Stimulated activated CD4-positive, alpha-beta T cell treated with anti-CD3 and anti-CD28 coated beads, Interleukin-15, amount 100 ng/mL, for 24 hours (primary cell): ENCODE measurements around the gene SGPL1.

Experiments
- DNase-seq: peaks from one replicate; pipeline ENCODE4 v3.0.0-alpha.2; 2020

Gene SGPL1

DNA sequence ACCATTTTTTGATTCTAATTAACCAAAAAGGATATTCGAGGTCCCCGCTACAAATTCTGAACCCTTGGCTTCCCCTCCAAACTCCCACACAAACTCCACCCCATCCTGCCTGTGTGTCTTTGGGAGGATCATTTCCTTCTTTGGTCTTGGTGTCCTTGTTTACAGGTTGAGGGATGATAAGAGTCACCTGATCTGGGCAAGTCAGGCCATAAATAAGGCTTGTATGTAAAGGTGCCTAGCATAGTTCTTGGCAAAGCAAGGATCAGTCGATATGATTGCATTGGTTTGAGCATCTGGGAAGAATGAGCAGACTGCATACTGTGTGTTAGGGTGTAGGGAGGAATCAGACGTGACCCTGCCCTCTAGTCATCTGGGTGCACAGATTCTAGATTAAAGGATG is 1.6 kb upstream of the SGPL1 start:
- DNase-seq: no peak

DNA sequence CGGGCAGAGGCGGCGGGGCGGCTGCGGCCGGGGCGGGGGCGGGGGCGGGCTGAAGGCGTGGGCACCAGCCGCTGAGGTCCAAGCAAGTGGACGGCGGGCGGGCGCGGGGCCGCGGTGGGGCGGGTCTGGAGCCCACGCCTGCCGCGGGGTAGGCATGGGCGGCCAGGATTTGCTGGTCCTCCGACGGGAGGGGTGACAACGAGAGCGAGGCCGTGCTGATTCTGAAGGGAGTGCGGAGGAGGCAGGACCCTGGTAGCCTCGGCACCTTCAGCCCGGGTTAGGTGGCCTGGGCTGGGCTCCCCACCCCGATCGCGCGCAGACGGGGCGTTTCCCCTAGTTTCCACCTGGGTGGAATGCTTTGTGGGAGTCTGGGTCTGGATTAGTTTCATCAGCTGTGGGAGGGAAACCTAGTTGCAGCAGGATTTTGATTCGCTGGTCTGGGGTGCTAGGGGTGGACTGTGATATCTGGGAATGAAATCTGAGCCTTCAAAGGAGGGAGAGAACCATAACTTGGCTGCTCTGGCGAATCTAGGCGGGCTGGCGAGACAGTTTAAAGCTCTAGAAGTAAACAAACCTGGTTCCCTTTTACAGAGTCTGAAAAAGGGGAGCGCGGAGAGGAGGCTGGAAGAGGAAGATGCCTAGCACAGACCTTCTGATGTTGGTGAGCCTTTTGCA is 609 bp downstream of the SGPL1 start:
- peak; percentile 66 for DNase-seq

GRCh38 chr10:70820976-70821750 is 5.4 kb downstream of the SGPL1 start:
- DNase-seq: peak; percentile 21

GRCh38 chr10:70822076-70822820 is 6.5 kb downstream of the SGPL1 start:
- no peak for DNase-seq

DNA sequence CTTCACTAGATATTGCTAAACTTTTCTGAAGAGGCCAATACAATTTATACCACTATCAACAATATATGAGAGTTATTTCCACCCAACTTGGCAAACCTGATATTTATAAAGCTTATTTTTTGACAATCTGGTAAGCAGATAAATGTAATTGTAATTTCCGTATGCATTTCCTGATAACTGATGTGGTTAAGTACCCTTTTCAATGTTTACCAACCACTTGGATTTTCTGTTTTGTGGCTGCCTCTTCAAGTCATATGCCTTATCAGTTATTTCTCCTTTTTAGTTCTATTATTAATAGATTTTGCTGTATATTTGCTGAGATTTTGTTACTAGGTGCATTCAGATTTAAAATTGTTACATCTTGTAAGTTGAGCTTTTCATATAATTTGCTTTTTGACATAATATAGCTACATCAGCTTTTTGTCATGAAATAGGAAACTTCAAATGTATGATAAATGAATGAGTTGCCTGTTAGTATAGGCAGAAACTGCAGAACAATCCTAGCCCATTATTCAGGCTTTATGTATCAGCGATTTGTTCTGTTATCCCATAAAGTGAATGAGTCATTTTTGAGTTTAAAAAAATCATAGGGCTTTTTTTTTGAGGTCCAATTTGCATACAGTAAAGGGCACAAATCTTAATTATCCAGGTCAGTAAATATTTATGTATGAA is 11.5 kb downstream of the SGPL1 start:
- DNase-seq: no peak

- DNase-seq: no peak
Observed at GRCh38 chr10:70828923-70829322, 13.2 kb downstream of the SGPL1 start.

- DNase-seq: no peak
Observed at GRCh38 chr10:70829543-70829942, 13.8 kb downstream of the SGPL1 start.

DNA sequence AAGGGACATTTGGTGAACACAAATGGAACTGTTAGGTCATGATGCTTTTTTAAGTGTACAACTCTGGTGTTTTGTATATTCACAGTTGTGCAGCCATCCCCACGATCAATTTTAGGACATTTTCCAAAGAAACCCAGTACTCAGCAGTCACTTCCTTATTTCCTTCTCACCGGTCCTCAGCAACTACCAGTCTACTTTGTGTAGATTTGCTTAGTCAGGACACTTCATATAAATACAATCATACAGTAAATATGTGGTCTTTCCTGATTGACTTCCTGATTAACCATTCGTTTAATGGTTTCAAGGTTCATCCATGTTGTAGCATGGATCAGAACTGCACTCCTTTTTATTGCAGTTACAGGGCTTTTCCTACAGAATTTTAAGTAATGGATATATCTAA is 14.4 kb downstream of the SGPL1 start:
- DNase-seq: no peak

DNA sequence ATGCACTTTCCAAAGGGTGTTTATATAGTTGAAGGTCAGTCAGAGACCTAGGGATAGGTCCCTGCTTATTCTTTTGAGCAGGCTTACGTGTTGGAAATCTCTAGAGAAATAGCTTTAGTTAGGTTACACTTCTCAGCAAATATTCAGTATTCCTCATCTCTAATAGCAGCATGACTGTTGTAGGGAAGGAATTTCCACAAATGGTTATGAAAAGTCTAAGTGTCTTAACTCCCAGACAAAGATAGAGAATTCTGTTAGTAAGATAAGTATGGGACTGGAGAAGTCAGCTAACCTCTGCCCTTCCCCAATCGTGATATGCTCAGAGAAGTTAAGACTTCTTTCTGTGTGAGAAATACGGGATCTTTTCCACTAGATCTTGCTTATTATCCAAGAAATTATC is 16.5 kb downstream of the SGPL1 start:
- DNase-seq: no peak

- DNase-seq: peak; percentile 29
Observed at GRCh38 chr10:70832852-70833528, 17.2 kb downstream of the SGPL1 start.

GRCh38 chr10:70833601-70834000 is 17.9 kb downstream of the SGPL1 start:
- no peak for DNase-seq

DNA sequence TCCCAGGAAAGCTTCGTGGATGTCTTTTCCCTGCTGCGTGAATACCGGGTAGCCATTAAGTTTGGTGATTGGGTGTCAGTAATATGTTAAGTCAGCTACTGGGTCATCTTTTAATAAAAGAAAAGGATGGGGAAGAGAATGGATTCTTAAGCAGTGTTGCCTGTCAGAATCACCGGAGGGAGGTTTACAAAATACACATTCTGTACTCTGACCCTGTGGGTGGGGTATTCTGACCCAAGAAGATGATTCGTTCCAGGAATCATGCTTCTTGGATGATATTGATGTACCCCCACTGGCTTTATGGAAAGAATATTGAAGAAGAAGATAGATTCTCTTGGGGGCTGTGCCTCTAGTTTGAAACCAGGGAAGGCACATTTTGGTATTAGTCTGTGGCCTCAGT is 18.3 kb downstream of the SGPL1 start:
- no peak for DNase-seq

DNA sequence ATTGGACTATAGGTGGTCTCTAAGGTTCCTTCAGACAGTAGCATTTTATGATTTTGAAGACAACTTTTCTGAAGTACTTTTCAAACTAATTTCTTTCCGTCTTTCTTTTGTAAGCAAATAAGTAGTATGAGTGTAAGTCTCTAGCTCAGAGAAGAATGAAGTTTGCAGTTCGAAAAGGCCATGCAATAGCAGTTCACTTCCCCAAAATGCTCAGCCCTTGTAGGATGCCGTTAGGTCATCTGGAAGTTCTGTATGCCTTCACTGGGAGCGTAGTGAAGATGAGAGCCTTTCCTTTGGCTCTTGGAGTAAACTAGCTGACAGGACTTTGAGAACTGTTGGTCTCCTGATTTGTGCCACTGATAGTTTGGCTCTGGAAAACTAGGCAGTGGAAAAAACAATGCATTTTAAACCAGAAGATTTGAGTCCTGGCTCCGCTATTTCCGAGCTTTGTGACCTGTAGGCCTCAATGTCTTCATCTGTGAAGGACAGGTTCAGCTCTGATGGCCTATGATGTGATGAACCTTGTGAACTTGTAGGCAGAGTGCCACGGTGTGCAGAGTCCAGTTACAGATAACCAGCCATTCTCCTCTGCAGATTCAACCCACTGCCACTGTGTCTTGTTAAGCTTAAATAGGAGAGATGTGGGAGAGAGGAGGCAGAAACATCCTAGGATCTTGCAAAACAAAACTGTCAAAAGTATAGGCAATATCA is 18.8 kb downstream of the SGPL1 start:
- DNase-seq: no peak

DNA sequence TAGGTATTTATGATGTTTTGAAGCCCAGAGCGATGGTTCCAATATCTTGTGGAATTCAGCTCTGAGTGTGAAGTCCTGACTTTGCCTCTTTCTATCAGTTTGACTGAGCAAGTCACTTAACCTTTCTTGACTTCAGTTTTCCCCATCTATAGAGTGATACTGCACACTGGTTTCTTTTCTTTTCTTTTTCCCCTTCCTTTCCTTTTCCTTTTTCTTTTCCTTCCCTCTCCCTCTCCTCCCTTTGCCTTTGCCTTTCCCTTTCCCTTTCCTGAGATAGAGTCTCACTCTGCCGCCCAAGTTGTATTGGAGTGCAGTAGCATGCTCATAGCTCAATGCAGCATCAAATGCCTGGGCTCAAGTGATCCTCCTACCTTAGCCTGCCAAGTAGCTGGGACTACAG is 20.6 kb downstream of the SGPL1 start:
- DNase-seq: no peak

GRCh38 chr10:70837660-70838059 is 21.9 kb downstream of the SGPL1 start:
- no peak for DNase-seq

GRCh38 chr10:70838270-70838805 is 22.6 kb downstream of the SGPL1 start:
- DNase-seq: no peak

DNA sequence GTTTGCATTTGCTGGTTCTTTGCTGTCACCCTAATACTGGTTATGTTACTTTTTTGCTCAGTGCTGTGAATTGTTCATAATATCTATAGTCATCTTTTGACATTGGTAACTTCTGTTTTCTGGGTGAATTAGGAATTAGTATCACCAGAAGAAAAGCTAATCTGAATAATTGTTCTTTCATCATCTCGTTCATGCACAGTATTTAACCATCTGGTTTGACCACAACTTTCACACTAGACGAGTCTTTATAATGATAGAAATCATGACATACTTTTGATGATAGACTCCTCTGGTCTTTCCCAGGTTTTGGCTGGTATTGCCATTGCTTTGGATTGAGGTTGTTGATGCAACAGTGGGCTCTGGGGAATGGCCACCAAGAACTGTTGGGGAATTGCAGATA is 25.1 kb downstream of the SGPL1 start:
- no peak for DNase-seq

- DNase-seq: no peak
Observed at GRCh38 chr10:70843333-70843732, 27.6 kb downstream of the SGPL1 start.

DNA sequence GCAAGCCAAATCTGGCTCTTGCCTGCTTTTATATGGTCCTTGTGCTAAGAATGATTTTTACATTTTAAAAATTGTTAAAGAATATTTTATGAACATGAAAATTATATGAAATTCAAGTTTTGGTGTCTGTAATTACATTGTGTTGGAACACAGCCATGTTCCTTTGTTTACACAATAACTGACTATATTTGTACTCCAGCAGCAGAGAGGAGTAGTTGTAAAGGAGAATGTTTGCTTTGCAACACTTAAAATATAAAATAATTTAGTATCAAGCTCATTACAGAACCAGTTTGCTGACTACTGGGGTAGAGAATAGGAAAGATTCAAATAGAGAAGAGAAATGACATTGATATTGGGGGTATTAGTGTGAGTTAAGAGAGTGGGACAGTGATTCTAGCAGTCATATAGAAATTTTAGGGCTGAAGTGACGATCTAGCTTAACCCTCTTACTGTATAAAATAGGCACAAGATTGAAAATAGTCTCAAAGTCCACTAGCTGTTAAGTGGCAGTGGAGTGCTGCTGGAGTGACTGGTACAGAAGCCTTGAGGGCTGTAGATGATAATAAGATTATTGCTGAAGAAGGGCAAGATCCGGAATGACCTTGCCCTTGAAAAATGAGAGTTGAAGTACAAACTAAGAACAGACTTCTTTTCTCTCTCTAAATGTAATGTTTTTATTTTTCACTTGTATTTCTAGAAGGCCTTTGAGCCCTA is 28.2 kb downstream of the SGPL1 start:
- DNase-seq: no peak

DNA sequence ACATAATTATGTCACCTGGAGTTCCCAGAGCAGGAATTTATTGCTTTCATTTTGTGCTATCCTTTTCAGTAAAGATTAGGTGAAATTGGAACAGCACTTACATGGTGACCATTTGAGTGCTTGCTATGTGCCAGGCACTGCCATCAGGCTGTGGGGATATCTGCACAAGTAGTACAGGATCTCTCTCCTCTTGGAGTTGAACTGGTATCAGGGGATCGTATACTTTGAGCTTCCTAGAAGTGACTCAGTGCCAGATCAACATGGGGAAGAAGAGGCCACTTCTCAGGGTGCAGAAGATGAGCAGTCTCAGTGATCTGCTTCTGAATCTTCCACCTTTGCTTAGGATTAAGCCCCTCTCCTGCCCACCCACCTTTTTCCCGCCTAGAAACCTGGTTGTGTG is 29.5 kb downstream of the SGPL1 start:
- DNase-seq: no peak

DNA sequence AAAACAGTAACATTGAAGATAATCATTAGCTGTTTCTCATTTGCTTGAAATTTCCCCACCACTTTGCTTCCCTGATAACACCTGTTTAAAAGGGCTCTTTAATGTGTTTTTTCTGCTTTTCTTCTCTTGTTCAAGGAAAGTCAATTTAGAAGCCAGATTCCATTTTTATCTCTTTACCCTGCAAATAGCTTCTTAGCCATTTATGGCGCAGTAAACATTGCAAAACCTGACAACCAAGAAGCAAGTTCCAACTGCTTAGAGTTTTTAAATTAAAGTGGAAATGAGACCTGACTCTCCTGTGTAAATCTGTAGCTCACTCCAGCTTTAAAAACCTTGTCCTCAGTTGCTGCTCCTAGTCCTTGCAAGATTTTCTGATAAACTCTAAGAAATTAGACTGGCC is 30.1 kb downstream of the SGPL1 start:
- DNase-seq: no peak
